Osteocyte (in vitro differentiated cells): ENCODE results near the gene C9orf40. TPM values are rescaled to one million over a fixed set of nuclear protein-coding genes. Genes with fewer than 3 reads are reported as not detected.

Experiments used
- DNase-seq: peaks from one replicate; pipeline ENCODE4 v3.0.0; 2021; ENCODE audit warnings: mixed read lengths; ENCODE audit not compliant: unreplicated experiment; ENCODE audit errors: extremely low spot score
- H3K27ac Mint-ChIP-seq: one replicate; pipeline ENCODE4 v1.8.0; 2021; ENCODE audit warnings: mild to moderate bottlenecking, mixed read lengths; ENCODE audit not compliant: unreplicated experiment
- H3K27me3 Mint-ChIP-seq: one replicate; pipeline ENCODE4 v1.8.0; 2021; ENCODE audit warnings: mixed read lengths; ENCODE audit not compliant: unreplicated experiment
- H3K36me3 Mint-ChIP-seq: one replicate; pipeline ENCODE4 v1.8.0; 2021; ENCODE audit warnings: mixed read lengths; ENCODE audit not compliant: unreplicated experiment
- H3K4me1 Mint-ChIP-seq: one replicate; pipeline ENCODE4 v1.8.0; 2021; ENCODE audit warnings: mixed read lengths; ENCODE audit not compliant: unreplicated experiment
- H3K4me3 Mint-ChIP-seq: one replicate; pipeline ENCODE4 v1.8.0; 2021; ENCODE audit warnings: mild to moderate bottlenecking, moderate library complexity, mixed read lengths; ENCODE audit not compliant: unreplicated experiment
- H3K9me3 Mint-ChIP-seq: one replicate; pipeline ENCODE4 v1.8.0; 2021; ENCODE audit warnings: mixed read lengths; ENCODE audit not compliant: unreplicated experiment
- CTCF ChIP-seq: fragments of 200-600 bp; sonication (generic); IDR thresholded peaks from 2 replicates; pipeline ENCODE4 v1.5.0; 2021; ENCODE audit warnings: antibody characterized with exemption, mild to moderate bottlenecking, moderate library complexity
- total RNA-seq: library from RNA; stranded (reverse); gene quantifications from 2 replicates; pipeline ENCODE4 v1.2.1, GENCODE V29; 2021

C9orf40 gene
- total RNA-seq, 1 donor from 2014 or later: 5.9 TPM

- Mint-ChIP-seq H3K36me3 (no peaks in the 10 kb centered on the region), H3K27me3 (peaks cover 3% of the 10 kb centered on the region), H3K4me3 (no peak overlapping the region), H3K4me1 (no peaks in the 10 kb centered on the region), H3K27ac (no peak overlapping the region), H3K9me3 (no peaks in the 10 kb centered on the region)
- DNase-seq: no peak
- no peak for TF ChIP-seq CTCF
Observed at GRCh38 chr9:74920944-74921626, 31.6 kb downstream of the C9orf40 start.

- Mint-ChIP-seq H3K4me3 (no peak overlapping the region), H3K27ac (no peak overlapping the region), H3K9me3 (peaks cover 13% of the 10 kb centered on the region), H3K27me3 (peaks cover 4% of the 10 kb centered on the region), H3K4me1 (no peaks in the 10 kb centered on the region), H3K36me3 (no peaks in the 10 kb centered on the region)
- no peak for TF ChIP-seq CTCF
- no peak for DNase-seq
Observed at GRCh38 chr9:74910036-74910435, 42.7 kb downstream of the C9orf40 start.

DNA sequence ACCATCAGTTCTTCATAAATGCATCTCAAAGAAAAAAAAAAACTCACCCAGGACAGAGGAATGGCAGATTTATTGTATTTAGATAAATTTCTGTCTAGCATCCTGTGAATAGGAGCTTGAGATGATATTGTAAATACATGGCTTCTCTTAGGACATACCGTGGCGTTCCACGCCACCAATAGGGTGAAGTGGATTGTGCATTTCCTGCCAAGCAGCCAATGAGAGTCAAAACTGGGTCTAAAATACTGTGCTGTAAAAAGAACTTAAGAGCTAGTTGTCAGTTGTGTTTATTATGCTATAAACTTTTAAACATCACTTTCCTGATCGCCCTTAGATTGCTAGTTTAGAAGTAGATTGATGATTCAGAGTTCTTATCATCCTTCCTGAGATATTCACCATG is 44.0 kb downstream of the C9orf40 start:
- no peaks in the 10 kb centered on the region for H3K36me3 Mint-ChIP-seq
- H3K4me1 Mint-ChIP-seq: no peaks in the 10 kb centered on the region
- DNase-seq: no peak
- peaks cover 4% of the 10 kb centered on the region for H3K27me3 Mint-ChIP-seq
- H3K9me3 Mint-ChIP-seq: peaks cover 13% of the 10 kb centered on the region
- no peak for TF ChIP-seq CTCF
- H3K27ac Mint-ChIP-seq: no peak overlapping the region
- H3K4me3 Mint-ChIP-seq: no peak overlapping the region

DNA sequence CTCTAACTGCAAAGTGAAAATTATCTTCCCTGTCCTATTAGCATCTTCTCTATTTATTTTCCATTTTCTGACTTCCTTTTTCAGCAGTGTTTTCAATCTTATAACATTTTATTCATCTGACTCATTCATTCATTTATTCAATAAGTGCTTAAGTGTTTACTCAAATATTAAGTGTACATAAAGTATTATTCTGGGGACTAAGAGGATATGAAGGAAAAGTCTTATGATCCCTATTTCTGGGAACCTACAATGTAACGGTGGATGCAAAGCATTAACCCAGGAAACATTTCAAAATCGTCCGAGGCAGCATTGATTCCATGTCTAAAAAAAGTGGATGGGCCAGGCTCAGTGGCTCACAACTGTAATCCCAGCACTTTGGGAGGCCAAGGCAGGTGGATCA is 45.6 kb downstream of the C9orf40 start:
- no peak for DNase-seq
- Mint-ChIP-seq H3K4me1 (no peaks in the 10 kb centered on the region), H3K27ac (no peak overlapping the region), H3K27me3 (peaks cover 6% of the 10 kb centered on the region), H3K36me3 (no peaks in the 10 kb centered on the region), H3K9me3 (peaks cover 11% of the 10 kb centered on the region), H3K4me3 (no peak overlapping the region)
- no peak for TF ChIP-seq CTCF

DNA sequence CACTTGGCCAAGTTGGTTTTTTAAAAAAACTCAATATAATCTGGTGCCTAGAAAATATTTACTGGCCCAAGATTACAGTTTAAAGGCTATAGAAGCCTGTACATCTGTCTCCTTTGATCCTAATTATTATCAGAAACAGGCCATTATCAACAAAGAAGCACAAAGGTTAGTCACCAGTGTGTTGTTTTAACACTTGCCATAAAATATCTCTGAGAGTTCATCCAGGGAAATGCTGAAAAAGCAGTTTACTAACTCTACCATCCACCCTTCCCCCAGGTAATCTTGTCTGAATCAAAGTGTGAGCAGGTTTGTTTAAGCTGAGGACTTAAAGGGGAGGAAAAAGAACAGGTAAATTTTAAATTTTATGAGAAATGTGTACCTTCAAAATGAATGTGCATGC is 51.7 kb downstream of the C9orf40 start:
- DNase-seq: no peak
- H3K36me3 Mint-ChIP-seq: no peaks in the 10 kb centered on the region
- TF ChIP-seq CTCF: no peak
- no peak overlapping the region for H3K27ac Mint-ChIP-seq
- peaks cover 4% of the 10 kb centered on the region for H3K27me3 Mint-ChIP-seq
- no peaks in the 10 kb centered on the region for H3K4me1 Mint-ChIP-seq
- no peak overlapping the region for H3K4me3 Mint-ChIP-seq
- peaks cover 5% of the 10 kb centered on the region for H3K9me3 Mint-ChIP-seq

Other genes with a start within 250 kb of the C9orf40 start
- gene TRPM6, start 65.0 kb downstream of the C9orf40 start, total RNA-seq: not detected in 2 replicates
- 13.4 and 14.1 TPM in 2 replicates for gene CARNMT1, start 75.4 kb upstream of the C9orf40 start, total RNA-seq
- gene NMRK1, start 135.2 kb upstream of the C9orf40 start, total RNA-seq: 11.4 and 11.9 TPM in 2 replicates
- gene OSTF1, start 135.6 kb upstream of the C9orf40 start, total RNA-seq: 21.4 and 21.8 TPM in 2 replicates